ENCODE results near the gene AQP3. TPM values are rescaled to one million over a fixed set of nuclear protein-coding genes. Genes with fewer than 3 reads are reported as not detected.

Gene AQP3
- total and polyA plus RNA-seq, 9 of the 15 experiments (the other 6 are each of a cell fraction or from before 2014, with no cell fraction given): 4.2 to 31.5 (median 17.6) TPM

- H3K4me2 ChIP-seq (ENCODE audit: insufficient read depth, low read length): no peak overlapping the region
- intact Hi-C loops (cut with micrococcal nuclease) (loop anchor here (10.0 kb wide), 1 partner anchor 171 kb away; no protein-coding TSS in a partner anchor), in situ Hi-C loops (cut with MboI) (no loop called here)
- DNase-seq (ENCODE audit: extremely low read depth in 1 of 4, low spot score in 3 of 4): no peak
- no peak for ATAC-seq
- H3K9ac ChIP-seq (ENCODE audit: insufficient read depth in 1 of 2, low read depth in 2 of 2, low read length in 2 of 2): no peak overlapping the region
- H3K9me1 ChIP-seq (ENCODE audit: control insufficient read depth, insufficient read depth, low read length): no peaks in the 10 kb centered on the region
- H3K4me3 ChIP-seq: no peak overlapping the region
- H3K27ac ChIP-seq (ENCODE audit: extremely low read depth, low read depth, low read length): no peak overlapping the region
- CTCF ChIA-PET (ENCODE audit: low intra/inter-chr PET ratio): no interaction called here
- 60% methylated on average over 1 of the region's 7 CpGs for WGBS (ENCODE audit: insufficient coverage, low coverage, missing lambda C conversion rate)
- H3K27me3 ChIP-seq (ENCODE audit: control insufficient read depth in 2 of 2, insufficient read depth in 2 of 2, low read length in 2 of 2): no peaks in the 10 kb centered on the region
- TF ChIP-seq ZNF395 (CRISPR knock-in tag; IDR thresholded peaks at IDR 0.05) (no peak), CAMTA2 (CRISPR knock-in tag; conservative IDR thresholded peaks at IDR 0.05) (no peak), GTF2F1 (IDR thresholded peaks at IDR 0.05; ENCODE audit: low read depth, low read length) (no peak), TFE3 (CRISPR knock-in tag; IDR thresholded peaks at IDR 0.05) (no peak), TEAD1 (CRISPR knock-in tag; IDR thresholded peaks at IDR 0.05) (no peak), ZBTB2 (IDR thresholded peaks at IDR 0.05) (no peak), MIER1 (IDR thresholded peaks at IDR 0.05; ENCODE audit: low read depth) (no peak), ZNF436 (CRISPR knock-in tag; IDR thresholded peaks at IDR 0.05) (no peak), MXI1 (IDR thresholded peaks at IDR 0.05; ENCODE audit: low read depth, low read length) (no peak), RBM15 (IDR thresholded peaks at IDR 0.05; ENCODE audit: insufficient read depth, low read length) (no peak), SAFB2 (IDR thresholded peaks at IDR 0.05; ENCODE audit: borderline replicate concordance, low read depth, low read length, severe bottlenecking) (no peak), NR1H2 (CRISPR knock-in tag; IDR thresholded peaks at IDR 0.05) (no peak), USF1 (CRISPR knock-in tag; IDR thresholded peaks at IDR 0.05) (no peak), ZZZ3 (IDR thresholded peaks at IDR 0.05) (no peak), MAFK (IDR thresholded peaks at IDR 0.05; ENCODE audit: low read length) (no peak)
- FAIRE-seq: no peak
- peaks cover 8% of the 10 kb centered on the region; the same call in 1 of the 3 replicates for H3K36me3 ChIP-seq (ENCODE audit: control insufficient read depth, insufficient read depth, low read length)
- H2AFZ ChIP-seq (ENCODE audit: low read depth, low read length): no peak overlapping the region
- no TSS peak for BruUV-seq (replicated peaks)
- no peaks in the 10 kb centered on the region for H3K9me3 ChIP-seq (replicated peaks; ENCODE audit: control insufficient read depth, insufficient read depth, low read depth, low read length)
- peaks cover 10 to 13% of the 10 kb centered on the region in 2 experiments for H3K4me1 ChIP-seq (replicated peaks in 1 of 2; ENCODE audit: control insufficient read depth in 2 of 2, insufficient read depth in 2 of 2, low read length in 2 of 2)
- no peaks in the 10 kb centered on the region for H3K79me2 ChIP-seq (ENCODE audit: control insufficient read depth, insufficient read depth, low read length)
- H4K20me1 ChIP-seq (replicated peaks; ENCODE audit: control insufficient read depth, insufficient read depth, low read length): no peaks in the 10 kb centered on the region
- POLR2A ChIA-PET: no interaction called here
These were observed 8.6 kb upstream of the AQP3 start for GRCh38 chr9:33455945-33456344.

Data from K562 (cell line).